Neuronal stem cell (in vitro differentiated cells): ENCODE measurements around the gene CTNS.
A peak's percentile ranks its signal among the peaks of the same experiment; 100 is the strongest.

ENCODE experiments used
- DNase-seq: peaks from one replicate; pipeline ENCODE4 v3.0.0-alpha.2; 2013; ENCODE audit warnings: low spot score
- H2AFZ ChIP-seq: one replicate; pipeline ENCODE4 v1.6.1; 2013; ENCODE audit warnings: mild to moderate bottlenecking, low read length, inconsistent platforms
- H2AK5ac ChIP-seq: 2 replicates; pipeline ENCODE4 v1.6.1; 2013; ENCODE audit warnings: low read depth, mild to moderate bottlenecking, inconsistent platforms, low read length, moderate library complexity, mixed read lengths
- H2BK120ac ChIP-seq: 2 replicates; pipeline ENCODE4 v1.6.1; 2013; ENCODE audit warnings: low read depth, mild to moderate bottlenecking, inconsistent platforms, low read length, moderate library complexity, mixed read lengths
- H2BK12ac ChIP-seq: one replicate; pipeline ENCODE4 v1.6.1; 2013; ENCODE audit warnings: low read length, inconsistent platforms
- H2BK15ac ChIP-seq: 2 replicates; pipeline ENCODE4 v1.6.1; 2013; ENCODE audit warnings: mild to moderate bottlenecking, low read length, inconsistent platforms, mixed read lengths
- H2BK5ac ChIP-seq: one replicate; pipeline ENCODE4 v1.6.1; 2013; ENCODE audit warnings: inconsistent platforms, mild to moderate bottlenecking, low read length, moderate library complexity
- H3K14ac ChIP-seq: one replicate; pipeline ENCODE4 v1.6.1; 2013; ENCODE audit warnings: low read length, inconsistent platforms
- H3K18ac ChIP-seq: 2 replicates; pipeline ENCODE4 v1.6.1; 2013; ENCODE audit warnings: low read length, inconsistent platforms
- H3K23ac ChIP-seq: 2 replicates; pipeline ENCODE4 v1.6.1; 2013; ENCODE audit warnings: low read depth, mild to moderate bottlenecking, mixed read lengths, low read length, inconsistent platforms; ENCODE audit not compliant: poor library complexity
- H3K27ac ChIP-seq: replicated peaks from 3 replicates; pipeline ENCODE4 v1.5.1; 2013; ENCODE audit warnings: low read length, inconsistent platforms
- H3K27me3 ChIP-seq, 3 experiments: 2 replicates each; pipeline ENCODE4 v1.6.1; 2013; ENCODE audit warnings: low read length in 3 of 3, mild to moderate bottlenecking in 2 of 3, inconsistent platforms in 1 of 3, low read depth in 1 of 3, mixed read lengths in 1 of 3, moderate library complexity in 1 of 3; ENCODE audit not compliant: control insufficient read depth in 3 of 3, insufficient read depth in 3 of 3
- H3K36me3 ChIP-seq, 2 donors: replicated peaks in 1 of 2; 2 replicates each; pipeline ENCODE4 v1.6.1; 2013; ENCODE audit warnings: low read length in 2 of 2; ENCODE audit not compliant: control insufficient read depth in 2 of 2, insufficient read depth in 2 of 2
- H3K4ac ChIP-seq: 2 replicates; pipeline ENCODE4 v1.6.1; 2013; ENCODE audit warnings: inconsistent platforms, mild to moderate bottlenecking, low read length, moderate library complexity
- H3K4me1 ChIP-seq, 2 donors: 1 replicate in 1 of 2; 2 replicates in 1 of 2; pipeline ENCODE4 v1.6.1; 2013; ENCODE audit warnings: low read length in 2 of 2, low read depth in 1 of 2; ENCODE audit not compliant: control insufficient read depth in 2 of 2, insufficient read depth in 1 of 2
- H3K4me2 ChIP-seq: one replicate; pipeline ENCODE4 v1.6.1; 2013; ENCODE audit warnings: mild to moderate bottlenecking, low read length, inconsistent platforms; ENCODE audit not compliant: insufficient read depth, poor library complexity, severe bottlenecking
- H3K4me3 ChIP-seq, 2 donors: 2 replicates each; pipeline ENCODE4 v1.5.1; 2013; ENCODE audit warnings: low read length in 2 of 2, mild to moderate bottlenecking in 2 of 2, inconsistent platforms in 1 of 2, moderate library complexity in 1 of 2
- H3K79me1 ChIP-seq: one replicate; pipeline ENCODE4 v1.6.1; 2013; ENCODE audit warnings: low read depth, mild to moderate bottlenecking, inconsistent platforms, low read length, moderate library complexity
- H3K9ac ChIP-seq: one replicate; pipeline ENCODE4 v1.6.1; 2013; ENCODE audit warnings: mild to moderate bottlenecking, low read depth, low read length, inconsistent platforms; ENCODE audit not compliant: poor library complexity
- H3K9me3 ChIP-seq, 2 donors: replicated peaks in 1 of 2; 2 replicates each; pipeline versions ENCODE3 to v1.6.1; 2013; ENCODE audit warnings: low read length in 2 of 2, mild to moderate bottlenecking in 2 of 2, inconsistent platforms in 1 of 2, low read depth in 1 of 2, mixed read lengths in 1 of 2, moderate library complexity in 1 of 2; ENCODE audit not compliant: control insufficient read depth in 2 of 2, insufficient read depth in 1 of 2
- H4K8ac ChIP-seq: one replicate; pipeline ENCODE4 v1.6.1; 2013; ENCODE audit warnings: low read depth, mild to moderate bottlenecking, inconsistent platforms, low read length, moderate library complexity
- H4K91ac ChIP-seq: one replicate; pipeline ENCODE4 v1.6.1; 2013; ENCODE audit warnings: low read length, low read depth, mild to moderate bottlenecking, inconsistent platforms; ENCODE audit not compliant: poor library complexity
- WGBS, 2 donors: extraction: QIAGEN DNeasy Blood & Tissue Kit; methylation state at CpG; one replicate each; pipeline ENCODE4 v1.1.7; 2013; ENCODE audit warnings: missing lambda C conversion rate in 2 of 2, mixed read lengths in 1 of 2; ENCODE audit not compliant: insufficient read length in 2 of 2, insufficient replicate concordance in 1 of 2; ENCODE audit errors: extremely low coverage in 2 of 2; 5-methylcytosine and 5-hydroxymethylcytosine counted together

CTNS gene

DNA sequence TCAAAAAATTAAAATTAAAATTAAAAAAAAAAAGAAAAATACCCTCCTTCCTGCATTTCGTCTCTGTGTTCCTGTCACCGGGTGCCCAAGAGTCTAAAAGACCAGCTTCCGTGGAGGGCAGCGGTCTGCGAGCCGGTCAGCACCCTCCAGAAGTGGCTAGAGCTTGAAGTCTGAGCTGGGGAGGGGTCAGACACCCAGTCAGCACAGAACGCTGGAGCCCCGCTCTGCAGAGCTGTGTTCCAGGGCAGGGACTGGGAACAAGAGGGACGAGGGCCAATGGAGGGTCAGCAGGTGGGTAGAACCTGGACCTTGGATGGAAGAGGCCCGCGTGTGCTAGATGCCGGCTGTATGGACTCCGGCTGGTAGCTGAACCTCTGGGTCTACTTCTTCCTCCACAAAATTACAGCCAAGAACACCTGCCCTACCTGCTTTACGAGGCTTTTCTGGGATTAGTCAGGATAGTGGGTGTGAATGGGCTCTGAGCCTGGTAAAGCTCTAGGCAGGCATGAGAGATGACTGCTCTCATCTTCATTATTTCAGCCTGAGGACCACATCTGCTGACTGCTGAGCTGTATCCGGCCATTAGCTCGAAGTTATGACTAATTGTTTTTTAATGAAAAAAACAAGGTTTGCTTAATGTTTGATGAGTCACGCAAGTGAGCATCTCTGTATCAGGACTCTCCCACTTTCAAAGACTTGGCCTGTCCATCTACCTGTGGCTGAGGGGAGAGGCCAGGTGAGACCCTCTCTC, 33.3 kb upstream of the CTNS start:
- H3K9ac ChIP-seq: no peak overlapping the region
- no peak overlapping the region for H2AK5ac ChIP-seq
- peak overlapping the region; percentile 41 for H3K18ac ChIP-seq
- WGBS, 2 donors: no CpG with 5 or more reads among the region's 17 CpGs
- no peaks in the 10 kb centered on the region for H3K27me3 ChIP-seq
- H3K4me3 ChIP-seq: no peak overlapping the region
- no peaks in the 10 kb centered on the region for H3K79me1 ChIP-seq
- DNase-seq: no peak
- no peak overlapping the region for H3K23ac ChIP-seq
- peaks cover 0 to 3% of the 10 kb centered on the region in 2 donors for H3K9me3 ChIP-seq
- H2AFZ ChIP-seq: no peak overlapping the region
- peaks cover 9 to 46% of the 10 kb centered on the region in 2 donors for H3K36me3 ChIP-seq
- H3K4me2 ChIP-seq: no peak overlapping the region
- no peak overlapping the region for H2BK120ac ChIP-seq
- no peak overlapping the region for H3K14ac ChIP-seq
- H3K27ac ChIP-seq: no peak overlapping the region
- H2BK5ac ChIP-seq: no peak overlapping the region
- H3K4ac ChIP-seq: no peak overlapping the region
- H4K91ac ChIP-seq: no peak overlapping the region
- no peak overlapping the region for H4K8ac ChIP-seq
- no peak overlapping the region for H2BK15ac ChIP-seq
- H2BK12ac ChIP-seq: no peak overlapping the region
- H3K4me1 ChIP-seq: peaks cover 0 to 1% of the 10 kb centered on the region in 2 donors

DNA sequence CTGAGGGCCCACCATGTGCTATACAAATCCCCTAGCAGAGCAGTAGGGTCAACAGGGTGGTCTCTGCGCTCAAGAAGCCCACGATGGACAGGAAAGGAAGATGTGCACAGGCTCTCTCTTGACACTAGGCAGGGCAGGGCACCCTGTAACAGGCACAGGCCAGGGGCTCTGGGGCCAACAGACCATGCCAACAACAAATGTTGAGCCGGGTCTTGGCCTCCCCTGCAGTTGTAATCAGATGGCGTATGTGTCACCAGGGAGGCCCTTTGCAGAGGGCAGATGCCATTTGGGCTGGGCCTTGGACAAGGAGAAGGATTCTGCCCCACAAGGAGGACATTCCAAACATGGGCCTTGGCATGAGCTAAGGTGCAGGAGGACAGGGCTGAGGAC, 32.7 kb upstream of the CTNS start:
- Histone ChIP-seq H3K4ac (no peak overlapping the region), H3K36me3 (peaks cover 13 to 50% of the 10 kb centered on the region in 2 donors), H3K9ac (no peak overlapping the region), H3K18ac (no peak overlapping the region), H3K4me2 (no peak overlapping the region), H2BK120ac (no peak overlapping the region), H3K4me1 (peaks cover 0 to 1% of the 10 kb centered on the region in 2 donors), H2BK5ac (no peak overlapping the region), H3K4me3 (no peak overlapping the region), H4K8ac (no peak overlapping the region), H3K27ac (no peak overlapping the region), H2BK15ac (no peak overlapping the region), H4K91ac (no peak overlapping the region), H3K79me1 (no peaks in the 10 kb centered on the region), H3K9me3 (peaks cover 0 to 3% of the 10 kb centered on the region in 2 donors), H2BK12ac (no peak overlapping the region), H2AFZ (no peak overlapping the region), H3K14ac (no peak overlapping the region), H3K23ac (no peak overlapping the region), H3K27me3 (no peaks in the 10 kb centered on the region), H2AK5ac (no peak overlapping the region)
- DNase-seq: no peak
- WGBS, 2 donors: no CpG with 5 or more reads among the region's 4 CpGs

DNA sequence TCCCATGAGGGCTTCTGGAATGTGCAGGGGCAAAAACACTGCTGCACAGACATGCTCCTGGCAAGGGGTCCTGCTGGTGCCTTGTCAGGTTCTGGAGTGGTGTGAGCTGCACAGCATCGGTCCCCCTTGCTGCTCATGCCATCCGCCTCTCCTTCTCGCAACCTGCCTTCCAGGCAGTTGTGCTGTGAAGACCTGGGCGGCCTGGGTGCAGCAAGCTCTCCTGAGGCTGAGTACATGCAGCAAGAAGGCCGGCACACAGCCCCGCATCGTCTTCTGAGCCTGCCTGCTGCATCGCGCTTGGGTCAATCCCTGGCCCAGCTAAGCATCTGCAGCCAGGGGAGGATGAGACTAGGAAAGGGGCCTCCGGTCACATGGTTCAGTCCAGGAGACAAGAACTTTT, 26.9 kb upstream of the CTNS start:
- no peak overlapping the region for H4K91ac ChIP-seq

DNA sequence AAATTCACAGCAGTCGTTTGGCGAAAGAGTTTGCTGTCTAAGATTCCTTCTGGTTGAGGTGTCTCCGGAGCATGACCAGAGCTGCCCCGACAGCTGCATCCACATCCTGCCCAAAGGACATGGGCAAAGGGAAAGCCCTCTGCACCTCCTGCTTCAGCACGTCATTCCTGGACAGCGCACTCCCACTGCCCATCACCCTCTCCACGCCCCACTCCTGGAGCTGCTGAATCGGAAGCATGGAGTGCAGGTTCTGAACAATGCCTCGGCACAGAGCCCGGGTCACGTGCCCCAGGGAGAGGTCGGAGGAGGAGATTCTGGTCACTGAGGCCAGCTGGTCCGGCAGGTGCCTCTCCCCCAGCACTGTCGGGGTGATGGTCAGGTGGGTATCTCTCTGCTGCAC, 26.0 kb upstream of the CTNS start:
- Histone ChIP-seq H3K23ac (no peak overlapping the region), H4K91ac (no peak overlapping the region), H3K14ac (no peak overlapping the region), H3K9ac (no peak overlapping the region), H2AK5ac (no peak overlapping the region), H2BK12ac (no peak overlapping the region), H2BK5ac (no peak overlapping the region), H3K79me1 (peaks cover 3% of the 10 kb centered on the region), H3K27ac (no peak overlapping the region), H3K27me3 (no peaks in the 10 kb centered on the region), H3K18ac (no peak overlapping the region), H2BK15ac (no peak overlapping the region), H3K4me1 (no peaks in the 10 kb centered on the region), H3K36me3 (peaks cover 42 to 83% of the 10 kb centered on the region in 2 donors), H2AFZ (no peak overlapping the region), H4K8ac (no peak overlapping the region), H2BK120ac (no peak overlapping the region), H3K4me3 (no peak overlapping the region), H3K4me2 (no peak overlapping the region), H3K9me3 (peaks cover 0 to 5% of the 10 kb centered on the region in 2 donors), H3K4ac (no peak overlapping the region)
- no peak for DNase-seq
- no CpG with 5 or more reads among the region's 14 CpGs for WGBS, 2 donors

More for the DNA sequence above, 26.9 kb upstream of the CTNS start:
- H2AK5ac ChIP-seq: no peak overlapping the region
- no peak overlapping the region for H2BK15ac ChIP-seq
- no peak overlapping the region for H3K9ac ChIP-seq
- H3K4me2 ChIP-seq: no peak overlapping the region
- WGBS, 2 donors: no CpG with 5 or more reads among the region's 10 CpGs
- no peaks in the 10 kb centered on the region for H3K27me3 ChIP-seq
- H3K23ac ChIP-seq: peak overlapping the region; percentile 81
- no peak for DNase-seq
- no peak overlapping the region for H4K8ac ChIP-seq
- H3K4ac ChIP-seq: no peak overlapping the region
- peaks cover 0 to 3% of the 10 kb centered on the region in 2 donors for H3K9me3 ChIP-seq
- H3K79me1 ChIP-seq: peaks cover 3% of the 10 kb centered on the region
- peak overlapping the region; percentile 13 for H2BK5ac ChIP-seq
- no peak overlapping the region for H3K18ac ChIP-seq
- H2BK120ac ChIP-seq: no peak overlapping the region
- no peak overlapping the region for H2AFZ ChIP-seq
- no peak overlapping the region for H3K27ac ChIP-seq
- peaks cover 38 to 83% of the 10 kb centered on the region in 2 donors for H3K36me3 ChIP-seq
- peak overlapping the region; percentile 10 for H3K14ac ChIP-seq
- no peak overlapping the region for H2BK12ac ChIP-seq
- H3K4me3 ChIP-seq: no peak overlapping the region
- no peaks in the 10 kb centered on the region for H3K4me1 ChIP-seq
